Cardiac fibroblast (primary cell): ENCODE data around the gene SLC36A2.
A peak's percentile ranks its signal among the peaks of the same experiment; 100 is the strongest.

ENCODE experiments used
- DNase-seq, 2 donors: peaks; one replicate each; pipeline versions ENCODE4 v3.0.0 to v3.0.0-alpha.2; 2010; ENCODE audit warnings: low read depth in 2 of 2
- H3K4me3 ChIP-seq, 2 donors: replicated peaks in 1 of 2; 1 replicate in 1 of 2; 2 replicates in 1 of 2; pipeline ENCODE4 v1.5.1; 2011; ENCODE audit warnings: low read depth in 2 of 2, low read length in 2 of 2, mild to moderate bottlenecking in 2 of 2, moderate library complexity in 1 of 2
- CTCF ChIP-seq: IDR thresholded peaks from one replicate; pipeline ENCODE4 v1.5.1; 2011; ENCODE audit warnings: low read depth, mild to moderate bottlenecking, low read length, inconsistent platforms

The SLC36A2 gene

GRCh38 chr5:151303666-151304065 is 43.7 kb downstream of the SLC36A2 start, which contains the start of gene SLC36A3:
Gene SLC36A3 (minus strand): TSS chr5:151303766. CDS start chr5:151303354, 412 bp downstream.
- DNase-seq = no peak
- no peak for TF ChIP-seq CTCF
- H3K4me3 ChIP-seq = no peak within 1 kb of the TSS

GRCh38 chr5:151298063-151298855 is 49.1 kb downstream of the SLC36A2 start:
- no peak overlapping the region for H3K4me3 ChIP-seq
- TF ChIP-seq CTCF = no peak
- peak in 1 of 2 donors; percentile 5 for DNase-seq

GRCh38 chr5:151296974-151297373 is 50.4 kb downstream of the SLC36A2 start:
- no peak overlapping the region for H3K4me3 ChIP-seq
- no peak for TF ChIP-seq CTCF
- no peak for DNase-seq

- no peak for DNase-seq
- H3K4me3 ChIP-seq = no peak overlapping the region
- no peak for TF ChIP-seq CTCF
These were observed 50.9 kb downstream of the SLC36A2 start for GRCh38 chr5:151296478-151296830.

GRCh38 chr5:151295791-151296477 is 51.4 kb downstream of the SLC36A2 start:
- H3K4me3 ChIP-seq = no peak overlapping the region
- no peak for TF ChIP-seq CTCF
- no peak for DNase-seq

- H3K4me3 ChIP-seq = no peak overlapping the region
- peak; percentile 20 to 22 for DNase-seq
- TF ChIP-seq CTCF = no peak
These were observed 52.2 kb downstream of the SLC36A2 start for GRCh38 chr5:151295138-151295537.
